HG02938 (cell line): ENCODE results near the gene ASB6.
A peak's percentile ranks its signal among the peaks of the same experiment; 100 is the strongest.

ENCODE experiments used
- ATAC-seq: cut with Tn5 transposase; IDR thresholded peaks from one replicate; pipeline ENCODE4 v1.9.1; 2021; ENCODE audit warnings: mild to moderate bottlenecking, moderate library complexity; ENCODE audit not compliant: unreplicated experiment

The ASB6 gene

GRCh38 chr9:129641750-129642585 lies at the start of gene ASB6:
Gene ASB6 (minus strand): TSS chr9:129642151. CDS start chr9:129641999, 152 bp downstream.
- ATAC-seq = peak; percentile 80

GRCh38 chr9:129688285-129689043 lies 46.5 kb upstream of the ASB6 start:
- no peak for ATAC-seq

GRCh38 chr9:129687391-129687790 lies 45.4 kb upstream of the ASB6 start:
- no peak for ATAC-seq

- ATAC-seq = no peak
Observed at GRCh38 chr9:129686736-129687135, 44.8 kb upstream of the ASB6 start.

GRCh38 chr9:129685933-129686259 lies 43.9 kb upstream of the ASB6 start:
- ATAC-seq = no peak

- no peak for ATAC-seq
Observed at GRCh38 chr9:129685220-129685932, 43.4 kb upstream of the ASB6 start.

- no peak for ATAC-seq
Observed at GRCh38 chr9:129682381-129682780, 40.4 kb upstream of the ASB6 start.

- ATAC-seq = no peak
Observed at GRCh38 chr9:129681924-129682323, 40.0 kb upstream of the ASB6 start.

- ATAC-seq = no peak
Observed at GRCh38 chr9:129679537-129679936, 37.6 kb upstream of the ASB6 start.

GRCh38 chr9:129678844-129679243 lies 36.9 kb upstream of the ASB6 start:
- ATAC-seq = no peak

GRCh38 chr9:129677456-129677855 lies 35.5 kb upstream of the ASB6 start:
- ATAC-seq = no peak

GRCh38 chr9:129676975-129677374 lies 35.0 kb upstream of the ASB6 start:
- ATAC-seq = no peak

- ATAC-seq = no peak
Observed at GRCh38 chr9:129676287-129676686, 34.3 kb upstream of the ASB6 start.

GRCh38 chr9:129675620-129676019 lies 33.7 kb upstream of the ASB6 start:
- no peak for ATAC-seq

- no peak for ATAC-seq
Observed at GRCh38 chr9:129674229-129674628, 32.3 kb upstream of the ASB6 start.

- ATAC-seq = no peak
Observed at GRCh38 chr9:129673602-129674001, 31.7 kb upstream of the ASB6 start.

GRCh38 chr9:129672702-129673101 lies 30.8 kb upstream of the ASB6 start:
- no peak for ATAC-seq

- no peak for ATAC-seq
Observed at GRCh38 chr9:129671519-129671918, 29.6 kb upstream of the ASB6 start.

- ATAC-seq = no peak
Observed at GRCh38 chr9:129671065-129671464, 29.1 kb upstream of the ASB6 start.

GRCh38 chr9:129669946-129670345 lies 28.0 kb upstream of the ASB6 start:
- no peak for ATAC-seq

GRCh38 chr9:129669141-129669718 lies 27.3 kb upstream of the ASB6 start:
- no peak for ATAC-seq
